ENCODE data around the gene CLCN7.

DNA sequence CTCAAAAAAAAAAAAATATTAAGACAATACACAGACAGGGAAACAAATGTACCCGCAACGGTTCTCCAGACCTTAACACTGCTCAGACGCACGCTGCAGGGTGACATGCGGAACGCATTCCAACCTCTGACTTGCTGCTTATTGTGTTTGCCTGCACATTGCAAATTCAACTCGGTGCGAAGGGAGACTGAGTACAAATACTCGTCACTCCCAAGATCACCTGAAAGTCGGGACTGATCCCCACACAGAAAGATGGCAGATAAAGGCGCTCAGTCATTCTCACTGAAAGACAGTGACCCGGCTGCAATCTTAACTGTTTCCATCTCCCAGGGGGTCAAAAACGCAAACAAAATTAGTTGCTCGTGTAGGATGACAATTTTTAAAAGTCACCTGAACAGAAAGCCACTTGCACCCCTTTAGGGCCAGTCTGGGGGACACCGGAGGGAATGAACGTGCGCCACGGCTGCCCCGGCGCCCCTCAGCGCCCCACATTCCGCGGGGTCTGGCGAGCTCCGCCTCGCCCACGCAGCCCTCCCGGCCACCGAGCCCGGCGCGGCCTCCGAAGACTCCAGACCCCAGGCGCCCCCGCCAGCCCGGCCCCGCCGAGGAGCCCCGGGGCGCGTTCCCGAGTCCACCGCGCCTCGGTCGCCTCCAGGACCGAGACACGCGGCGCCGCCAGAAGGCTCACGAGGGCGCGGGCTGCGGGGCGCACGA is 589 bp downstream of the CLCN7 start:
- TF ChIP-seq CTCF (IDR thresholded peaks at IDR 0.05; ENCODE audit: low read depth, low read length) (no peak), EZH2phosphoT487 (IDR thresholded peaks at IDR 0.05; ENCODE audit: low read depth) (no peak)

Measured in OCI-LY3 (cell line).